A673 (cell line): ENCODE measurements around the gene BRCC3.

ENCODE experiments used
- EZH2 ChIP-seq: fragments of 200-600 bp; sonication (generic); IDR thresholded peaks from 2 replicates; pipeline ENCODE4 v1.6.1; 2017; ENCODE audit warnings: borderline replicate concordance, low read depth, mild to moderate bottlenecking, mixed read lengths, antibody characterized with exemption, low read length; ENCODE audit not compliant: poor library complexity, severe bottlenecking
- TF ChIP-seq, protein P1 (sequence below): fragments of 300-800, 200-600 bp; sonication (generic); conservative IDR thresholded peaks from 2 replicates; pipeline ENCODE4 v1.5.1; 2017; ENCODE audit warnings: low read depth, mild to moderate bottlenecking, antibody characterized with exemption, low read length, moderate library complexity, mixed read lengths

DNA sequence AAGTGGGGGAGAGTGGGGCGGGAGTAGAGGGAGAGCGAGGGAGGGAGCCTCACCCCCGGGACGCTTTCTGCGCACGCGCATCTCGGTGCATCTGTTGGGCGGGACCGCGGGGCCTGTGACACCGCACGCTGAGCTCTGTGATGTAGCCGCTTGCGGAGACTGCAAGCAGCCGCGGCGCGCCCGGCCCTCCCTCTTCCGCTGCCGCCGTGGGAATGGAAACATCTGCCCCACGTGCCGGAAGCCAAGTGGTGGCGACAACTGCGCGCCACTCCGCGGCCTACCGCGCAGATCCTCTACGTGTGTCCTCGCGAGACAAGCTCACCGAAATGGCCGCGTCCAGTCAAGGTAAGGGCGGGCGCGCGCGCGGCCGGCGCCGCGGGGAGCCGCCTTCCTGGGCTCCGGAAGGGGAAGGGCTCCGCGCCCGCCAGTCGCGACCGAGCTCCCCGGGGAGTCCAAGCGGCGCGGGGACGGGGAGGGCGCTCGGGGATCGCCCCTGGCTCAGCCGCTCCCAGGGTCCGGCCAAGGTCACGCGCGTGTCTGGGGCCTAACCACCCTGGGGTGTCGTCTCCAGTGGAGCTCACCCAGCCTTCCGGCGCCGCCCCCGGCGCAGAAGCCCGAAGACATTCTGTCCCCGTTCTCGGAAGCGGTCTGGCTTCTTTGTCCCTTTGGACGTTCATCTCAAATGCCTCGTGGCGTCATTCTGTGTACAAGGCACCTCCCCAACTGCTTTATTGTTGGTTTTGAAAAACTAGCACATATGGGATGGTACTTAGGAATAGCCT is 44.4 kb upstream of the BRCC3 start, which contains the start of gene FUNDC2:
- TF ChIP-seq, protein P1, sequence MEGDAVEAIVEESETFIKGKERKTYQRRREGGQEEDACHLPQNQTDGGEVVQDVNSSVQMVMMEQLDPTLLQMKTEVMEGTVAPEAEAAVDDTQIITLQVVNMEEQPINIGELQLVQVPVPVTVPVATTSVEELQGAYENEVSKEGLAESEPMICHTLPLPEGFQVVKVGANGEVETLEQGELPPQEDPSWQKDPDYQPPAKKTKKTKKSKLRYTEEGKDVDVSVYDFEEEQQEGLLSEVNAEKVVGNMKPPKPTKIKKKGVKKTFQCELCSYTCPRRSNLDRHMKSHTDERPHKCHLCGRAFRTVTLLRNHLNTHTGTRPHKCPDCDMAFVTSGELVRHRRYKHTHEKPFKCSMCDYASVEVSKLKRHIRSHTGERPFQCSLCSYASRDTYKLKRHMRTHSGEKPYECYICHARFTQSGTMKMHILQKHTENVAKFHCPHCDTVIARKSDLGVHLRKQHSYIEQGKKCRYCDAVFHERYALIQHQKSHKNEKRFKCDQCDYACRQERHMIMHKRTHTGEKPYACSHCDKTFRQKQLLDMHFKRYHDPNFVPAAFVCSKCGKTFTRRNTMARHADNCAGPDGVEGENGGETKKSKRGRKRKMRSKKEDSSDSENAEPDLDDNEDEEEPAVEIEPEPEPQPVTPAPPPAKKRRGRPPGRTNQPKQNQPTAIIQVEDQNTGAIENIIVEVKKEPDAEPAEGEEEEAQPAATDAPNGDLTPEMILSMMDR: no peak
- TF ChIP-seq EZH2: no peak
